VCaP (cell line): ENCODE results near the gene FKBP3.

Source experiments
- H3K27ac ChIP-seq: fragments of 450-650 bp; 2 replicates; pipeline ENCODE4 v1.5.1; 2017
- CTCF ChIP-seq: fragments of 450-650 bp; conservative IDR thresholded peaks from 2 replicates; pipeline ENCODE4 v1.5.1; 2017; ENCODE audit warnings: mild to moderate bottlenecking, moderate library complexity

The FKBP3 gene

GRCh38 chr14:45112896-45113781, 21.1 kb downstream of the FKBP3 start:
- peak overlapping the region; percentile 98 for H3K27ac ChIP-seq
- TF ChIP-seq CTCF, result no peak

- no peak overlapping the region for H3K27ac ChIP-seq
- TF ChIP-seq CTCF, result no peak
Observed at GRCh38 chr14:45104561-45104960, 29.7 kb downstream of the FKBP3 start.

GRCh38 chr14:45103806-45104205, 30.5 kb downstream of the FKBP3 start:
- no peak for TF ChIP-seq CTCF
- no peak overlapping the region for H3K27ac ChIP-seq

GRCh38 chr14:45096218-45096617, 38.1 kb downstream of the FKBP3 start:
- peak overlapping the region; percentile 42 for H3K27ac ChIP-seq
- TF ChIP-seq CTCF, result no peak

- H3K27ac ChIP-seq, result peak overlapping the region; percentile 42
- no peak for TF ChIP-seq CTCF
Observed at GRCh38 chr14:45095143-45095542, 39.1 kb downstream of the FKBP3 start.

GRCh38 chr14:45094275-45094674, 40.0 kb downstream of the FKBP3 start:
- H3K27ac ChIP-seq, result peak overlapping the region; percentile 42; the same call in 1 of the 2 replicates
- TF ChIP-seq CTCF, result no peak

GRCh38 chr14:45091710-45092109, 42.6 kb downstream of the FKBP3 start:
- no peak overlapping the region for H3K27ac ChIP-seq
- no peak for TF ChIP-seq CTCF
